Keratinocyte (primary cell): Measurements from ENCODE around the gene BEST1.

Source experiments
- CTCF ChIP-seq, 3 experiments: IDR thresholded peaks in 1 of 3; conservative IDR thresholded peaks in 1 of 3; optimal IDR thresholded peaks in 1 of 3; 2 replicates in 2 of 3; 3 replicates in 1 of 3; pipeline versions ENCODE3 to v1.5.1; 2011; ENCODE audit warnings: low read length in 3 of 3, mild to moderate bottlenecking in 3 of 3, moderate library complexity in 2 of 3, control low read depth in 1 of 3, inconsistent platforms in 1 of 3; ENCODE audit not compliant: insufficient read depth in 2 of 3; ENCODE audit errors: extremely low read depth in 1 of 3
- EZH2 ChIP-seq: IDR thresholded peaks from one replicate; pipeline ENCODE4 v1.6.1; 2012; ENCODE audit warnings: inconsistent platforms, mild to moderate bottlenecking, low read length, moderate library complexity

- TF ChIP-seq CTCF (optimal IDR thresholded peaks at IDR 0.05 in 1 of 3, IDR thresholded peaks at IDR 0.05 in 1 of 3, conservative IDR thresholded peaks at IDR 0.05 in 1 of 3; ENCODE audit: extremely low read depth in 1 of 3, insufficient read depth in 2 of 3, low read length in 3 of 3) (no peak), EZH2 (peak; percentile 1)
Observed at GRCh38 chr11:61918938-61919704, 31.0 kb upstream of the BEST1 start.
